RWPE1 (cell line): ENCODE measurements around the gene SNAPC1.

Source experiments
- CTCF ChIA-PET: fragments of 350-600 bp; sonication (Branson Sonifier 250); formaldehyde crosslinking; extraction: SDS; loops from one replicate; lab custom pipeline; 2021; lab: Yijun Ruan, JAX
- POLR2A ChIA-PET: fragments of 400-600 bp; formaldehyde crosslinking; extraction: SDS; loops from one replicate; lab custom pipeline; 2020; ENCODE audit warnings: antibody characterized with exemption; ENCODE audit not compliant: low non-redundant PET; lab: Yijun Ruan, JAX
- DNase-seq: peaks from one replicate; pipeline ENCODE4 v3.0.0; 2012; ENCODE audit warnings: low spot score
- H3K27ac ChIP-seq: fragments of 450-650 bp; 2 replicates; pipeline ENCODE4 v1.5.1; 2017
- TF ChIP-seq, protein P1 (sequence below): fragments of 450-650 bp; conservative IDR thresholded peaks from 2 replicates; pipeline ENCODE4 v1.5.1; 2017; ENCODE audit warnings: low read depth, mild to moderate bottlenecking

The SNAPC1 gene

GRCh38 chr14:61764342-61765122 is 2.3 kb downstream of the SNAPC1 start:
- TF ChIP-seq, protein P1, sequence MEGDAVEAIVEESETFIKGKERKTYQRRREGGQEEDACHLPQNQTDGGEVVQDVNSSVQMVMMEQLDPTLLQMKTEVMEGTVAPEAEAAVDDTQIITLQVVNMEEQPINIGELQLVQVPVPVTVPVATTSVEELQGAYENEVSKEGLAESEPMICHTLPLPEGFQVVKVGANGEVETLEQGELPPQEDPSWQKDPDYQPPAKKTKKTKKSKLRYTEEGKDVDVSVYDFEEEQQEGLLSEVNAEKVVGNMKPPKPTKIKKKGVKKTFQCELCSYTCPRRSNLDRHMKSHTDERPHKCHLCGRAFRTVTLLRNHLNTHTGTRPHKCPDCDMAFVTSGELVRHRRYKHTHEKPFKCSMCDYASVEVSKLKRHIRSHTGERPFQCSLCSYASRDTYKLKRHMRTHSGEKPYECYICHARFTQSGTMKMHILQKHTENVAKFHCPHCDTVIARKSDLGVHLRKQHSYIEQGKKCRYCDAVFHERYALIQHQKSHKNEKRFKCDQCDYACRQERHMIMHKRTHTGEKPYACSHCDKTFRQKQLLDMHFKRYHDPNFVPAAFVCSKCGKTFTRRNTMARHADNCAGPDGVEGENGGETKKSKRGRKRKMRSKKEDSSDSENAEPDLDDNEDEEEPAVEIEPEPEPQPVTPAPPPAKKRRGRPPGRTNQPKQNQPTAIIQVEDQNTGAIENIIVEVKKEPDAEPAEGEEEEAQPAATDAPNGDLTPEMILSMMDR: no peak
- no peak for DNase-seq
- POLR2A ChIA-PET: no interaction called here
- H3K27ac ChIP-seq: no peak overlapping the region
- CTCF ChIA-PET: interaction anchor here (0.6 kb wide), 1 partner anchor 382 kb away, joined by 3 read pairs; no protein-coding TSS in a partner anchor

- ChIA-PET CTCF (no interaction called here), POLR2A (no interaction called here)
- no peak for DNase-seq
- H3K27ac ChIP-seq: peak overlapping the region; percentile 61; the same call in 1 of the 2 replicates
- TF ChIP-seq, protein P1: no peak
These were observed 3.2 kb downstream of the SNAPC1 start for GRCh38 chr14:61765225-61765943.

- TF ChIP-seq, protein P1: no peak
- CTCF ChIA-PET: no interaction called here
- POLR2A ChIA-PET: no interaction called here
- DNase-seq: no peak
- no peak overlapping the region for H3K27ac ChIP-seq
These were observed 3.9 kb downstream of the SNAPC1 start for GRCh38 chr14:61766151-61766550.

- ChIA-PET POLR2A (interaction anchor here (0.6 kb wide), 1 partner anchor 70 kb away, joined by 7 read pairs; no protein-coding TSS in a partner anchor), CTCF (interaction anchor here (0.6 kb wide), 1 partner anchor 475 kb away, joined by 3 read pairs; no protein-coding TSS in a partner anchor)
- no peak overlapping the region for H3K27ac ChIP-seq
- TF ChIP-seq, protein P1: no peak
- no peak for DNase-seq
These were observed 6.0 kb downstream of the SNAPC1 start for GRCh38 chr14:61768240-61768639.

GRCh38 chr14:61769893-61770292 is 7.7 kb downstream of the SNAPC1 start:
- POLR2A ChIA-PET: interaction anchor here (0.7 kb wide), 1 partner anchor 216 kb away, joined by 3 read pairs; no protein-coding TSS in a partner anchor
- H3K27ac ChIP-seq: no peak overlapping the region
- CTCF ChIA-PET: interaction anchor here (0.6 kb wide), 1 partner anchor 31 kb away, joined by 5 read pairs; no protein-coding TSS in a partner anchor
- TF ChIP-seq, protein P1: no peak
- DNase-seq: no peak

GRCh38 chr14:61774861-61775260 is 12.6 kb downstream of the SNAPC1 start:
- CTCF ChIA-PET: no interaction called here
- DNase-seq: no peak
- POLR2A ChIA-PET: no interaction called here
- no peak overlapping the region for H3K27ac ChIP-seq
- TF ChIP-seq, protein P1: no peak
